ENCODE results near the gene CBARP. TPM values are rescaled to one million over a fixed set of nuclear protein-coding genes. Genes with fewer than 3 reads are reported as not detected.

Gene CBARP
- total and polyA plus RNA-seq, 2 of the 13 experiments (the other 11 are each of a cell fraction or from before 2014, with no cell fraction given) = 1.2 to 1.4 TPM

DNA sequence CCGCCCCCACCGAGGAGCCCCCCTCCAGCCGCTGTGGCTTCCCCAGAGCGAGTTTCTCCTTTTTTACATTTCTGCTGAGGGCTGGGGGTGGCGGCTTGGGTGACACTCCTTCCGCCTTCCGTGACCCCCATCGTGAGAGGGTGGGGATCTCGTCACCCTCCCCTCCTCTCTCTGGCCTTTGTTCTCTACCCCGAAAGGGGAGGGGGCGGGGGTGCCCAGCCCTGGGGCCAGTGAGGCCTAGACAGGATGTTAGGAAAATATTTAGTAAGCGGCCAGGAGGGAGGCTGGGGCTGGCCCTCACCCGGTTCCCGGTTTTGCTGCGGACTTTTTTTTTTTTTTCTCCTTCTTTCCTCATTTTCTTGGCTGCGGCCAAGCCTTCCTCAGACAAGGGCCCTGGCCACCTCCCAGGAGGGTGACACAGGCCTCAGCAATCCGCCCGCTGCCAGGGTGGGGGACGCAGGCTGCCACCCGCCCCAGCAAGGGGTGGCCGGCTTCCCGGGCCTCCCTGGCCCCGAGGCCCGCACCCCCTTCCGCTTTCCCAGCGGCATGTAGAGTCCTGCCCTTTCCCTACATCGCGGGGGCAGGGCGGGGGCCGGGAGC, 14.5 kb upstream of the CBARP start (continued):
- TF ChIP-seq, protein P1, sequence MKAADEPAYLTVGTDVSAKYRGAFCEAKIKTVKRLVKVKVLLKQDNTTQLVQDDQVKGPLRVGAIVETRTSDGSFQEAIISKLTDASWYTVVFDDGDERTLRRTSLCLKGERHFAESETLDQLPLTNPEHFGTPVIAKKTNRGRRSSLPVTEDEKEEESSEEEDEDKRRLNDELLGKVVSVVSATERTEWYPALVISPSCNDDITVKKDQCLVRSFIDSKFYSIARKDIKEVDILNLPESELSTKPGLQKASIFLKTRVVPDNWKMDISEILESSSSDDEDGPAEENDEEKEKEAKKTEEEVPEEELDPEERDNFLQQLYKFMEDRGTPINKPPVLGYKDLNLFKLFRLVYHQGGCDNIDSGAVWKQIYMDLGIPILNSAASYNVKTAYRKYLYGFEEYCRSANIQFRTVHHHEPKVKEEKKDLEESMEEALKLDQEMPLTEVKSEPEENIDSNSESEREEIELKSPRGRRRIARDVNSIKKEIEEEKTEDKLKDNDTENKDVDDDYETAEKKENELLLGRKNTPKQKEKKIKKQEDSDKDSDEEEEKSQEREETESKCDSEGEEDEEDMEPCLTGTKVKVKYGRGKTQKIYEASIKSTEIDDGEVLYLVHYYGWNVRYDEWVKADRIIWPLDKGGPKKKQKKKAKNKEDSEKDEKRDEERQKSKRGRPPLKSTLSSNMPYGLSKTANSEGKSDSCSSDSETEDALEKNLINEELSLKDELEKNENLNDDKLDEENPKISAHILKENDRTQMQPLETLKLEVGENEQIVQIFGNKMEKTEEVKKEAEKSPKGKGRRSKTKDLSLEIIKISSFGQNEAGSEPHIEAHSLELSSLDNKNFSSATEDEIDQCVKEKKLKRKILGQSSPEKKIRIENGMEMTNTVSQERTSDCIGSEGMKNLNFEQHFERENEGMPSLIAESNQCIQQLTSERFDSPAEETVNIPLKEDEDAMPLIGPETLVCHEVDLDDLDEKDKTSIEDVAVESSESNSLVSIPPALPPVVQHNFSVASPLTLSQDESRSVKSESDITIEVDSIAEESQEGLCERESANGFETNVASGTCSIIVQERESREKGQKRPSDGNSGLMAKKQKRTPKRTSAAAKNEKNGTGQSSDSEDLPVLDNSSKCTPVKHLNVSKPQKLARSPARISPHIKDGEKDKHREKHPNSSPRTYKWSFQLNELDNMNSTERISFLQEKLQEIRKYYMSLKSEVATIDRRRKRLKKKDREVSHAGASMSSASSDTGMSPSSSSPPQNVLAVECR (CRISPR knock-in tag; IDR thresholded peaks at IDR 0.05; ENCODE audit: borderline replicate concordance) = peak; percentile 73; the same call in 1 of the 2 replicates
- peak; percentile 53; the same call in 1 of the 2 replicates for TF ChIP-seq KDM2A (CRISPR knock-in tag; IDR thresholded peaks at IDR 0.05; ENCODE audit: borderline replicate concordance, low read depth)
- no peak for TF ChIP-seq ASH2L (IDR thresholded peaks at IDR 0.05; ENCODE audit: insufficient read length, low read depth, low read length)
- no peak for TF ChIP-seq GFI1 (CRISPR knock-in tag; IDR thresholded peaks at IDR 0.05; ENCODE audit: borderline replicate concordance)
- TF ChIP-seq, protein P2, sequence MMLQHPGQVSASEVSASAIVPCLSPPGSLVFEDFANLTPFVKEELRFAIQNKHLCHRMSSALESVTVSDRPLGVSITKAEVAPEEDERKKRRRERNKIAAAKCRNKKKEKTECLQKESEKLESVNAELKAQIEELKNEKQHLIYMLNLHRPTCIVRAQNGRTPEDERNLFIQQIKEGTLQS (CRISPR knock-in tag; IDR thresholded peaks at IDR 0.05) = no peak
- TF ChIP-seq ZBTB8A (CRISPR knock-in tag; IDR thresholded peaks at IDR 0.05; ENCODE audit: borderline replicate concordance, low read depth) = no peak
- no peak for TF ChIP-seq ZNF7 (CRISPR knock-in tag; IDR thresholded peaks at IDR 0.05)
- peak; percentile 85 for TF ChIP-seq RARA (CRISPR knock-in tag; IDR thresholded peaks at IDR 0.05)
- TF ChIP-seq BRCA1 (CRISPR knock-in tag; IDR thresholded peaks at IDR 0.05) = no peak
- TF ChIP-seq KLF9 (CRISPR knock-in tag; IDR thresholded peaks at IDR 0.05; ENCODE audit: low read depth) = no peak
- TF ChIP-seq ZNF776 (CRISPR knock-in tag; IDR thresholded peaks at IDR 0.05) = no peak
- TF ChIP-seq ELF3 (CRISPR knock-in tag; IDR thresholded peaks at IDR 0.05) = peak; percentile 65
- peak; percentile 29; the same call in 1 of the 2 replicates for TF ChIP-seq TBX2 (CRISPR knock-in tag; IDR thresholded peaks at IDR 0.05; ENCODE audit: borderline replicate concordance)
- TF ChIP-seq ELF1 (CRISPR knock-in tag; IDR thresholded peaks at IDR 0.05) = peak; percentile 65; the same call in 1 of the 2 replicates
- TF ChIP-seq NFYB (CRISPR knock-in tag; IDR thresholded peaks at IDR 0.05) = no peak
- TF ChIP-seq, protein P3, sequence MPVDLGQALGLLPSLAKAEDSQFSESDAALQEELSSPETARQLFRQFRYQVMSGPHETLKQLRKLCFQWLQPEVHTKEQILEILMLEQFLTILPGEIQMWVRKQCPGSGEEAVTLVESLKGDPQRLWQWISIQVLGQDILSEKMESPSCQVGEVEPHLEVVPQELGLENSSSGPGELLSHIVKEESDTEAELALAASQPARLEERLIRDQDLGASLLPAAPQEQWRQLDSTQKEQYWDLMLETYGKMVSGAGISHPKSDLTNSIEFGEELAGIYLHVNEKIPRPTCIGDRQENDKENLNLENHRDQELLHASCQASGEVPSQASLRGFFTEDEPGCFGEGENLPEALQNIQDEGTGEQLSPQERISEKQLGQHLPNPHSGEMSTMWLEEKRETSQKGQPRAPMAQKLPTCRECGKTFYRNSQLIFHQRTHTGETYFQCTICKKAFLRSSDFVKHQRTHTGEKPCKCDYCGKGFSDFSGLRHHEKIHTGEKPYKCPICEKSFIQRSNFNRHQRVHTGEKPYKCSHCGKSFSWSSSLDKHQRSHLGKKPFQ (CRISPR knock-in tag; IDR thresholded peaks at IDR 0.05; ENCODE audit: insufficient replicate concordance) = peak; percentile 71
- TF ChIP-seq HNRNPLL (IDR thresholded peaks at IDR 0.05; ENCODE audit: low read depth, low read length, poor library complexity, severe bottlenecking) = peak; percentile 14
- TF ChIP-seq, protein P4, sequence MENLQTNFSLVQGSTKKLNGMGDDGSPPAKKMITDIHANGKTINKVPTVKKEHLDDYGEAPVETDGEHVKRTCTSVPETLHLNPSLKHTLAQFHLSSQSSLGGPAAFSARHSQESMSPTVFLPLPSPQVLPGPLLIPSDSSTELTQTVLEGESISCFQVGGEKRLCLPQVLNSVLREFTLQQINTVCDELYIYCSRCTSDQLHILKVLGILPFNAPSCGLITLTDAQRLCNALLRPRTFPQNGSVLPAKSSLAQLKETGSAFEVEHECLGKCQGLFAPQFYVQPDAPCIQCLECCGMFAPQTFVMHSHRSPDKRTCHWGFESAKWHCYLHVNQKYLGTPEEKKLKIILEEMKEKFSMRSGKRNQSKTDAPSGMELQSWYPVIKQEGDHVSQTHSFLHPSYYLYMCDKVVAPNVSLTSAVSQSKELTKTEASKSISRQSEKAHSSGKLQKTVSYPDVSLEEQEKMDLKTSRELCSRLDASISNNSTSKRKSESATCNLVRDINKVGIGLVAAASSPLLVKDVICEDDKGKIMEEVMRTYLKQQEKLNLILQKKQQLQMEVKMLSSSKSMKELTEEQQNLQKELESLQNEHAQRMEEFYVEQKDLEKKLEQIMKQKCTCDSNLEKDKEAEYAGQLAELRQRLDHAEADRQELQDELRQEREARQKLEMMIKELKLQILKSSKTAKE (CRISPR knock-in tag; IDR thresholded peaks at IDR 0.05; ENCODE audit: borderline replicate concordance) = peak; percentile 86
- no peak; the same call in 1 of the 2 replicates for TF ChIP-seq ZC3H13 (CRISPR knock-in tag; IDR thresholded peaks at IDR 0.05)
- peak; percentile 46; the same call in 1 of the 2 replicates for TF ChIP-seq HDAC1 (CRISPR knock-in tag; IDR thresholded peaks at IDR 0.05)
- no peak for TF ChIP-seq STAT5B (CRISPR knock-in tag; IDR thresholded peaks at IDR 0.05)
- no peak for TF ChIP-seq ZNF781 (CRISPR knock-in tag; IDR thresholded peaks at IDR 0.05; ENCODE audit: borderline replicate concordance, not compliant biosample characterization)
